ENCODE measurements around the gene CACNA2D1. TPM values are rescaled to one million over a fixed set of nuclear protein-coding genes. Genes with fewer than 3 reads are reported as not detected.
A peak's percentile ranks its signal among the peaks of the same experiment; 100 is the strongest.

The CACNA2D1 gene
- polyA plus RNA-seq (ENCODE audit: insufficient read length in 4 of 4), result 10 to 100 TPM; 21.2 to 31.9 (median 22.7) TPM

DNA sequence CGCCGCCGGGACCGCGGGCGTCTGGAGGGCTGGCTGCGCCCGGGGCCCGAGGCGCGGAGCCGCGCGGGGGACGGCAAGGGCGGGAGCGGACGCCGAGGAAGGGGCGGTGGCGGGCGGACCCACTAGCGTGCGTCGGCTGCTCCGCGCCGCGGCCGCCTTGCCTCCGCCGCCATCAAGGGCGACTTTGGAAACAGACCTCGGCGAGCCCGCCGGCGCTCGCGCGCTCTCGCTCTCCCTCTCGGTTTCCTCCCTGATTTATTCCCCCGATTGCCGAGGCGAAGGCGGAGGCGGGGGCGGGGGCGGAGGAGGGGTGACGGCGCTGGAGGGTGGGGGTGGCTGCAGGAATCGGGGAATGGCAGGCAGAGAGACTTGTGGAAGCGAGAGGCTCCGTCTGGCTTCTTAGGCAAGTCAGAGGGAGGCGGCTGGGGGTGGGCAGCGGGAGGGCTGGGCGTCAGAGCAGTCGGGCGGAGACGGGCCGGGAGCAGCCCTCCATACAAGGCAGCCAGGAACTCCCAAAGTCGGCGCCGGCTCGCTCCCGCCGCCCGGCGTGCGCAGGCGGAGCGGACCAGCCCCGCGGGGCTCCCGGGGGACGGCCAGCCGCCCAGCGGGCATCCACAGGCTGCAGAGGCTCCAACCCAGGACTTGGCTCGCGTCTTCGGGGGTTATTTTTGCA is at the start of gene CACNA2D1:
Gene CACNA2D1, minus strand, starts transcription at position 231 of the 673 bp plus-strand sequence.
- peak in 2 of 4 donors; percentile 69 to 72 for DNase-seq (ENCODE audit: low read depth in 4 of 4, low spot score in 2 of 4)

DNA sequence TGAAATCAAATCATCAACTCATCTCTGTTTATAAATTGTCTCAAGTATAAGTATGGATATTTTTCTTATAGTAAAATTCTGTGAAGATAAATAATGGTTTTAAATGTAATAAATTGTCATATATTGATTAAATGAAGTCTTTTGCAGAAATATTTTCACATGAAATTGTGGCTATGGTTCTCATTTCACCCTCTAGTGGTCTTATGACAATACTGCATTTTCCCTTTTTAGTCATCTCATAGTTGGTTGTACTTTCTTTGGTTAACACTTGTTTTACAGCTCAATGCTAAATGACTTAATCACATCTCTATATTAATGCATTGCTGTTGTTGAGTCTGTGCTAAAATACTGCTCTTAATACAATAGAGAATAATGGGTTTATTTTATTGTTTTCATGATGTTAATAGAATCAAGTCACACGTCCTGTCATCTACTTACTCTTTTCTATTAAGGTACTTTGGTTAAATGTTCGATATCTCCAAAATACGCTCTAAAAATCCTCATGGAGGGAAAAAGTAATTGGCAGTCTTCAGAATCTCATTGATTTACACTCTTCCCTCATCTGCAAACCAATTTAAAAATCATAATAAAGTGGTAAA is 38.0 kb upstream of the CACNA2D1 start:
- peak in 2 of 4 donors; percentile 6 for DNase-seq (ENCODE audit: low read depth in 4 of 4, low spot score in 2 of 4)

DNA sequence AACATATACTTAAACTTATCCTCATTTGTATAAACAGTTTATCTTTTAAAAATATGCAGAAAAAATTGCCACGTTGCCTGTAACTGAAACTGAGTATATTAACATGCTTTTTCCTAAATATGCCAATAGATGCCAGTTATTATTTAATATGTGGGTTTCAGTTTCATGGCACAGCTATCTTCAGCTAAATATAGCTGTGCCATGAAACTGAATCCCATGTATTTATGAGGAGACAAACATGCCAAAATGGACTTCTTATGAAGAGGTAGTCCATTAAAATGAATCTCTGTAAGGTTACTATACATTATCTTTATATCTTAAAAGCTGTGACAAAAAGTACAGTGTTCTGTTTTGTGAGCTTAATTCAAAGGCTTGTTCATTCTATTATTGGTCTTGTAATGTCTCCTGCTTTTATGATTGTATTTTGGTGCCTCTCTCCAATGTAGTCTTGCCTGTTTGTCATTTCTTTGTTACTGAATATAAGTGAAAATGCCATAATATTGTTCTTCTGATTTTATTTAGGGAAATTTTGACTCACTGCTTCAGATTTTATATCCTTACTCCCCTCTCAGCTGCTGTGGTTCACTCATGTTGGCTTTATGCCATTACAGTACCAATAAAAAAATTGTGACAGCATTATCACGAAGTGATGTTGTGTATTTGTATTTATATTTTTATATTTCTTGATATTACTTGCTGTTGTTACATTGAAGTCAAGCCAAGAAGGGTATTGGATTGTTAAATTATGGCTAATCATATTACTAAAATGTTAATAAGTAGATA is 34.3 kb upstream of the CACNA2D1 start:
- DNase-seq (ENCODE audit: low read depth in 4 of 4, low spot score in 2 of 4), result no peak

DNA sequence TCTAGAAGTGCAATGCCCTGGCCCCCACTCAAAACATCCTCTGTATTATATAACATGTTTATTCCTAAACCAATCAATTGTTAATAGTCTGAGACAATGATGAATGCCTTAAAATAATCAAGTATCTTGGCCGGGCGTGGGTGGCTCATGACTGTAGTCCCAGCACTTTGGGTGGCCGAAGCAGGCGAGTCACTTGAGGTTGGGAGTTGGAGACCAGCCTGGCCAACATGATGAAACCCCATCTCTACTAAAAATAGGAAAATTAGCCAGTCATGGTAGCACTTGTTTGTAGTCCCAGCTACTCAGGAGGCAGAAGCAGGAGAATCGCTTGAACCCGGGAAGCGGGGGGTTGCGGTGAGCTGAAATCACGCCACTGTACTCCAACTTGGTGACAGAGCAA is 29.4 kb upstream of the CACNA2D1 start:
- DNase-seq (ENCODE audit: low read depth in 4 of 4, low spot score in 2 of 4), result no peak

DNA sequence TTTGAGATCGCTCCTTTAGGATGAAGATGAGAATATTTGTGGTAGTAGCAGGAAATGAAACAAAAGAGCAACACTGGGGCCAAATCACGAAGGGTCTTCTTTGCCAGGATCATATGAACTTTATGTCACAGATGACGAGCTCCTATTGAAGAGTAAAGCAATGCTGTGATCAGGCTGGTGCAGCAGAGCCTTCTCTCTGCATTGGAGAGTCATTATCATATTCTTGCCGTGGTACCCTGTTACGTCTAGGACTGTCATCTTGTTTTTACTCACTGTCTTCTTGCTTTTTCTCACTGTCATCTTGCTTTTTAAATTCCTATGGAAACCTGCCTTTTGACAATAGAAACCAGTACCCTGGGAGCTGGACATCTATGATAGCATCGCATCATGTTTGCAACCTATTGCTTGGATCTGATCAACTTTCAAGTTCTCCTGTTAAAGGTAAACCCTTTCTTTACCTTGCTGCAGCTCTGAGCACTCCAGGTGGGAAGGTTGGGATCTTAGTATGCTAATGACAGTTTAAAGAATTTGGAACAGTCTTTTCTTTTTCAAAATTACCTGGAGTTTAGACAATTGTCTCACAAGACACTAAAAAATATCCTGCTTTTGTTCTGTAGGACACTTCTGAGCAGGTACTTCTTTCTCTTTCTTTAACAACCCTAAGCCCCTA is 27.9 kb upstream of the CACNA2D1 start:
- DNase-seq (ENCODE audit: low read depth in 4 of 4, low spot score in 2 of 4), result no peak

DNA sequence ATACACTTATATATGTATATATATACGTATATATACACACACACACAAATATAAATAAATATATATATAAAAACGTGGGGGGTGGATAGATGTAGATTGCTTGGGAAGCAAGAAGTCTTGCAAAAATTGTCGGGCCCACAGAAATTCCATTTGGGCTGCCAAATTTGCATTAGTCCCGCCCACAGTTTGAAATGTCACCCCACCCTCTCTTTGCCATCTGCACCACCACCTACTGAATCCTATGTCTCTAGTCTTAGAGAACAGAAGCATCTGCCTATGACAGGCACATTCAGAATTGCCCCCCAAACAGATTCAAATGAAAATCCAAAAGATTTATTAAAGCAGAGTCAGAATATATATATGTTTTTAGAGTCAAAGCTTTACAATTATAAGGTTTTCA is 25.6 kb upstream of the CACNA2D1 start:
- DNase-seq (ENCODE audit: low read depth in 4 of 4, low spot score in 2 of 4), result no peak

DNA sequence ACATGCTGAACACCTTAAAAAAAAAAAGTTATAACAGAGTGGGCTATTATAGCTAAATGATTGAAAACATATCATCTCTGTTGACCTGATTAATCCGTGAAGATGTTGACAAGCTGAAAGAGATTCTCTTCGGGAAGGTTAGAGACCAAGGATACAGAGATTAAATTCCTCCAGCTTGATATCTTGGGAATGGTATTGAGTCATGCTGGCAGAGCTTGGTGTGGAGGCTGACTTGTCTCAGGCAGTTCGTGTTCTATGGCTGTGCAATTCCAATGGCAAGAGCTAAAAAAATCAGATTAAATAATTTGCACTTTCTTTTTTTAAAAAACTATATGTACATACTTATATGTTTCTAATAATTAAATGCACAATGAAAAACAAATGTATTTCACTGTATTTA is 24.9 kb upstream of the CACNA2D1 start:
- no peak for DNase-seq (ENCODE audit: low read depth in 4 of 4, low spot score in 2 of 4)

DNA sequence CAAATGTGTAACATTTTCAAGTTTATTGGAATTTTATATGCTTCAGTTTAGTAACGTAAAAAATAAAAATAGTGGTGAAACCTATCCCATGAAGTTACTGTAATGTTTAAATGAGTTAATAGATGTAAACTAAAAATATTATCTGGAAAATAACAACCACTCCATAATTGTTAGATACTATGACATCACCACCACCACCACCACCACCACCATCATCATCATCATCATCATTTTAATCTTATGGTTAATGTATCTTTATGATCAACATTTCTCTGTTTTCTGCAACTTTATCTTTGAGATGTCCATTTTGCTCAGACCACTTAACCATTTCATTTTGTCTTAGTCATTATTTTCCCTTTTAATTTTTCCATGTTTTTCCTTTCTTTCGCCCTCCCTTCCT is 23.4 kb upstream of the CACNA2D1 start:
- no peak for DNase-seq (ENCODE audit: low read depth in 4 of 4, low spot score in 2 of 4)

DNA sequence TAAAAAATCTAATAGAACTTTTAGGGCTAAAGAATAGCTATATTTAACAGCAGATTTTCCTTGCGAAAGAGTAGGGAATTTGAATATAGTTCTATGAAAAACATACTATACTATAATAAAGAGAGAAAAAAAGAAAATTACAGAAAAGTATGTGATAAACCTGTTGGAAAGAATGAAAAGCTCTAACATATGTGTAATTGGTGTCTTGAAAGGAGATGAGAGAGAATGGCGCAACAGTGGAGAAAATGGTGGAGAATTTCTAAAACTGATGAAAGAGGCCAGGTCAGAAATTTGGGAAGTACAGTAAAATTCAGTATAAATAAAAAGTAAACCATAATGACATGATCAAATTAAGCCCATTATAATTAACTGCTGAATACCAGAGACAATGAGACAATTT is 20.8 kb upstream of the CACNA2D1 start:
- DNase-seq (ENCODE audit: low read depth in 4 of 4, low spot score in 2 of 4), result no peak

DNA sequence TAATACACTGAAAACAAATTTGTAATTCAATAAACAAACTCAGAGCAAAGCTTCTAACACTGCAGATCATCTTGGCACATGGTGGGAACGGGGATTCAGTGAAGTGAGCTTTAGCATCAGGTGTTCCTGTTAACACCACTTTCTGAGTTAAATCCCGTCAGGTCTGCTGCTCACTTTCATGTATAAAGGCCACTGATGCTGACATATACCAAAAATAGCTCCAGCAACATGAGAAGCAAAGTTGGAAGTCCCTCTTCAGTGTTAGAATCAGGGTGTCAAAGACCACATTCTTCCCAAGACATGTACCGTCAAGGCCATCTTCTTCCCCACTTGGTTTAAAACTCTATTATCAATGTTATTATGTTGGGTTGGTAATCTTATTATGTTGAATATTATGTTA is 11.7 kb upstream of the CACNA2D1 start:
- no peak for DNase-seq (ENCODE audit: low read depth in 4 of 4, low spot score in 2 of 4)

DNA sequence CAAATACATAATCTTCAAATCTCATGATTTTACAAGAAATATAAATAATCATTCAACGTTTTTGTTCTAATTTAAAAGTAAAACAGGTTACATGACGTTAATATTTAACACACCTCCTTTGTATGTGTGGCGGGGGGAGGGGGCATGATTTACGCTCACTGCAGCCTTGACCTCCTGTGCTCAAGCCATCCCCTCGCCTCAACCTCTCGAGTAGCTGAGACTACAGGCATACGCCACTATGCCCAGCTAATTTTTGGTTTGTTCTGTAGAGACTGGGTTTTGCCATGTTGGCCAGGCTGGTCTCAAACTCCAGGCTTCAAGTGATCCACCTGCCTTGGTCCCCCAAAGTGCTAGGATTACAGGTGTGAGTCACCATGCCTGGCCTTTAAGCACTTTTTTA is 7.2 kb upstream of the CACNA2D1 start:
- DNase-seq (ENCODE audit: low read depth in 4 of 4, low spot score in 2 of 4), result no peak

DNA sequence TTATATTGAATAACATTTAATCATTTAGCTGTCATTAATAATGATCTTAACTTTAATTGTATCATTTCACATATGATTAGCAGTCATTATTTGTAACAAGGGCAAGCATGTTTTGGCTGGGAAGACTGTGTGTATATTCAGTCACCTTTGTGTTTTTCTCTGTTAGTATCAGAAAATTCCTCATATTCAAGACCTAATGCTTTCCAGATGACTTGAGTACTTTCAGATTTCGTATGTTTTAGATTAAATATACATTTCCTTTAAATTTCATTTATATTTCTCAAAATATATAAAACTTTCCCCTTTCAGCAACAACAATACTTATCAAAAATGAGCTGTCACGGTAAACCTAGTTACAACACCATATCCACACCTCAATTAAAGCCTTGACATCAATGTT is 6.3 kb upstream of the CACNA2D1 start:
- DNase-seq (ENCODE audit: low read depth in 4 of 4, low spot score in 2 of 4), result no peak

DNA sequence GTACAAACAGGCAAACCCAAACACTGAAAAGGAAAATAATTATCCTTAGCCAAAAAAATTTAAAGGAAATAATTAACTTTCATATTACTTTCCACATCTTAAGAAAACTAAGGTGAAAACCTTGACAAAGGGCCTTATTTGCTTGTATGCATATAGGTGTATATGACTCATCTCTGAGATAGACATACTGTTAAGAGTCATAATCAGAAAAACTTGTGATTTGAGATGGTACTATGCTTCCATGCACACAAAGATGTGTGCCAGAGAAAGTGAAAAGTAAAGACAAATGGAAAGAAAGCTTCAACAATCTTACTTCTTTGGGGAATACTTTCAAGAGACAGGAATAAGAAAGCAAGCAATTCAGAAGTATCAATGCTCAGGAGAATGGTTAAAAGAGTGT is 3.3 kb upstream of the CACNA2D1 start:
- DNase-seq (ENCODE audit: low read depth in 4 of 4, low spot score in 2 of 4), result no peak

DNA sequence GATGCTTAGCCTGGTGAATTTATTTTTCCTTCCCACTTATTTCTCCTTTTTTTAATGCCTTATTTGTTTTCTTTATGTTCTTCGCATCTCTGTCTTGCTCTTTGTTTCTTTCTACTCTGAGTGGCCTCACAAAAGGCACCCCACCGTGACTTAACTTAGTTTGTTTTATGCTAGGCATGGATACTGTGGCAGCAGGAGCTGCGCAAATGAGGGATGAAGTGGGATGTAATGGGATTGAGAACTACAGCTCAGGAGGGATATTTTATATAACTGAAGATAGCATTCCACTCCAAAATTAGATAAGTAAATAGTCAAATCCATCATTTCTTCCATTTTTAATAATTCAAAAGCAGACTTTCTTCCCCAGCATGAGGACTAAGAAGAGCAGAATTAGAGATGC is 1.7 kb upstream of the CACNA2D1 start:
- no peak for DNase-seq (ENCODE audit: low read depth in 4 of 4, low spot score in 2 of 4)

DNA sequence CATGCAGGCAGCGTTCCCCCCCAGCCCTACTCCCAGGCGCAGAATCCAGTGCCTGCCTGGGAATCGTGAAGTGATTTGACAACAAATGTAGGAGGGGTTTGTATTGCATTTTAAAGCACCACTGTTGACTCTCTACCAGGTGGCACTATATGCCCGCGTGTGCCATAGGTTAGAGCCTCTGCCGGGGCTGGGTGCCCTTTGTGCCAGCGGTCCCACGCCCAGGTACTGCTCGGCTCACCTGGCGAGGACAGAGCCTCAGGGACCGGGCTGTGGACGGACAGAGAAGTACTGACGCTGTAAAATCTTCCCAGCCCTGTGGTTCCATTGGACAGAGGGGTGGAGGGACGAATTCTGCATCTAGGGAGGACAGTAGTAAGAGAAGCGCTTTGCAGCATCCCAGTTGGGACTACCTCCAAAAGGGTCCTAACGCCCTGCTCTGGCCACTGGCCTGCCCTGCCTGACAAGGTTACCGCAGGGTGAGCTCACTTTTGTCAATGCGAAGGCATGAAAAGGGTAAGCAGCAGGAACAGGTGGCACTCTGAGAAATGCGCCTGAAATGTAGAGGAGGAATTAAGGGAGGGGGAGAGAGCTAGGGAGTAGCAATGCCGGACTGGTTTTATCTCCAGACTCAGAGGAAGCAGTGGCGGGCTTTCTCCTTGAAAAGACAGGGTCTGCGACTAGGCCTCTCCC is 788 bp upstream of the CACNA2D1 start:
- peak in 3 of 4 donors; percentile 8 to 50 (median 15) for DNase-seq (ENCODE audit: low read depth in 4 of 4, low spot score in 2 of 4)

DNA sequence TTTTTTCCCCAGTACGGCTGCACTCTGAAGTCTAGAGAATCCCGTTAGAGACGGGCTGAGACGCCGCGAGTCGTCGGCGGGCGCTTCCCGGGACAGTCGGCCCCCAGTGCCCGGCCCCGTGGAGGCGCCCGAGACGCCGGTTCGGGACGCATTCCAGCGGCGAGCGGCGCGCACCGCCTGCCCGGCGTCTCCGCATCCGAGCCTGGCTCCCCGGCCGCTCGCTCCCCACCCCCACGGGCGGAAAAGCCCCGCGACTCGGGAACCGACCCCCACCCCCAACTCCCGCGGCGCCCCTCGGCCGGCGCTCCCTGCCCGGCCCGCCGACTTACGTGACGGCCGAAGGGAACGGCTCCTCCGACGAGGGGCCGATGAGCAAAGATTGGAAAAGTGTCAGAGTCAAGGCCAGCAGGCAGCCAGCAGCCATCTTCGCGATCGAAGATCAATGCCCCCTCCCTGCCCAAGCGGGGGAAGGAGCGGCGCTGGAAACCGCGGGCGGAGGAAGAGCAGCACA is 486 bp downstream of the CACNA2D1 start:
- DNase-seq (ENCODE audit: low read depth in 4 of 4, low spot score in 2 of 4), result peak in 2 of 4 donors; percentile 24 to 44

DNA sequence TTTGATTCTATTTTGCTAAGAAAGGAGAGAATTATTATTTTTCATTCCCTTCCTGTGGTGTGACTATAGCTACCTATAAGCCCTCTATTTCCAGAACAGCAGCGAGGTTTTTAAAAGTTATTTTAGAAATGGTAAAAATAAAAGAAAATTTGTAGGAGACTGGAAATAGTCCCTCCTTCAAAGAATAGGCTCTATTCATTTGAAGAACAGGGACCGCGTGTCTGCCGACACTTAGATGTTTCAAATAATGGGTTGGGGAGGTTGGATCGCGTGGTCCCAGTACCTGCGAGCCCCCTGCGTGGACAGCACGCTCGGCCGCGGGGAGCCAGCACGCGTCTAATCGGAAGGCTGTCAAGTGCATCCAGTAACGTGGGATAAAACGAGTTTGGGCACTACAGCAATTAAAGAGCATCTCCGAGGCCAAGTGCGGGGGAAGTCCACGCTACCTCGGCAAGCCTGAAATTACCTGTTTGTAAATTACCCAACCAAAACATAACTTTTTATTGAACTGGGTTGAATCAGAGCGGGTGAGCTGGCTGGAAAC is 1.0 kb downstream of the CACNA2D1 start:
- DNase-seq (ENCODE audit: low read depth in 4 of 4, low spot score in 2 of 4), result peak in 1 of 4 donors; percentile 41

DNA sequence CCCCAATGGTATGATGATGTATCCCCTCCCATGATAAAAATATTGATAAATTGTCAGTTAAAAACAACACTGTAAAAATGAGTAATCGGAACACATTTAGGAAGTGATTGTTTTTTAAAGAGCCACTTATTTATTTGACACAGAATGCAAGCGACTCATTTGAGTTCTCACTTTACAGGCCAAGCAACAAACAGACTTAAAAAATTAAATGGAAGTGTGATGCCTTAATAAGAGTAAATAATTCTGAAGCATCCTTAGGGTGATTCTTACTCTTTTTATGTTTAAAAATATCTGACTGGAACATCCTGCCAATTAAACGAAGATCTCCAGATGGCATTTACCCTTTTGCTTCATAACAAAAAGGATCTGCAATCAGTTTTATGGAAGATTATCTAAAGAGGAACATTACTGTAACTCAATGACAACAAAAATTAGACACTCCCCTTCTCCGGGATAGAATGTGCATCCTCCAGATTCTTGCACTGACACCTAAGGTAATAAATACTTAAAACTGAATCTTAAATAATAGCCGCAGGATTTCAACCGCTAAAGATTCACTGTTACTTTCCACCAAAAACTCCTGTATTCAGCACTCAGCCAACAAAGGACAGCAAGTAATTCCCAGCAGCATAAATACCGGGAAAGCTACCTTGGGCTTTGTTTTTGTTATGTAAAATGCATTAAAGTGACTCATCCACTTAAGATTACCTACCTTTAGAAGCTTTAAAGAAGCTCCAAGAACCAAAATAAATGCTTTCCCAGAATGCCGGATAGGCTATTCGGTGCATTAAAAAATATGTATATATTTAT is 1.7 kb downstream of the CACNA2D1 start:
- no peak for DNase-seq (ENCODE audit: low read depth in 4 of 4, low spot score in 2 of 4)

DNA sequence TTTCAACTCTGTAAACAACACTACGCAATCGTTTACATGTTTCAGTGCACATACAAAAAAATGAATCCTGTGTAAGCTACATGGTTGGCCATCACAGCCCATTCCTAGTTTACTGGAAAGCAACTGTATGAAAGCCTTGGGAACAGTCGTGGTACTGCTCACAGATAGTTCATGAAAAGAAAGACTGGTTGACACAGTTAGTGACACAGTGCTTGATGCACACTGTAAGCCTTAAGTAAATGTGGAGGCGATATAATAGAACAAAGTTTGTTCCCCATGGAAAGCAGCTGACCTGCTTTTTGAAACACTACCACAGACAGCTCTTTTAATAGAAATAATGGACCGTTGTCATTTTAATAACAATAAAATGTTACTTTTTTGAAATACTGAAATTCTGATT is 5.1 kb downstream of the CACNA2D1 start:
- DNase-seq (ENCODE audit: low read depth in 4 of 4, low spot score in 2 of 4), result no peak
